ENCODE measurements around the gene TNRC18. TPM values are rescaled to one million over a fixed set of nuclear protein-coding genes. Genes with fewer than 3 reads are reported as not detected.

The TNRC18 gene
- total and polyA plus RNA-seq, 2 of the 8 experiments (the other 6 are each of a cell fraction or from before 2014, with no cell fraction given) = 1.7 to 8.6 TPM

DNA sequence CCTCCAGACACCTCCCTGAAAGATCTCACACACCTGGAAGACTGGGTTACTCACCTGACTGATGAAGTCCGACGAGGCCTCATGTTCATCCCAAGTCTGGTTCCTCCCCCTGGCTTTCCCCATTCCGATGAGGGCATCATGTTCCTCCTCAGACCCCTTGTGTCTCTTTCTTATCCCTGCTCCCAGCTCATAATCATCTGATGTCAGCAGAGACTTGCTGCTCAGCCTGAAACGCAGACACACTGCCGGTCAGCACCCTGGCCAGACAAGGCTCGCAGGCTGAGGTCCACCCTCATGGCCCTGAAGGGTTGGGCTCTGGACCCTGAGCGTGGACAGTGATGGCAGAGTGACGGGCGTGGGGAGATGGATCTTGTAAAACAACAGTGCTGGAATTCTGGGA is 64.3 kb downstream of the TNRC18 start:
- no peak overlapping the region for H2BK12ac ChIP-seq (ENCODE audit: low read depth, low read length)
- ChIA-PET POLR2A (ENCODE audit: partially characterized antibody) (interaction anchor here (0.9 to 1.9 kb wide), 2 partner anchors 48 to 165 kb away, joined by 3 to 6 read pairs; no protein-coding TSS in a partner anchor), CTCF (ENCODE audit: partially characterized antibody) (interaction anchor here (0.7 to 2.7 kb wide), 2 partner anchors 91 to 98 kb away, joined by 4 to 10 read pairs; no protein-coding TSS in a partner anchor)
- no peak overlapping the region for H2AK5ac ChIP-seq (ENCODE audit: low read depth, low read length)
- H3K4ac ChIP-seq (replicated peaks; ENCODE audit: insufficient read length, low read depth, low read length) = no peak overlapping the region
- H2BK120ac ChIP-seq (replicated peaks; ENCODE audit: low read depth, low read length) = no peak overlapping the region
- H2BK15ac ChIP-seq (ENCODE audit: low read length) = no peak overlapping the region
- no peaks in the 10 kb centered on the region for H3K79me2 ChIP-seq (ENCODE audit: control insufficient read depth in 1 of 2, insufficient read depth in 2 of 2, low read length in 2 of 2)
- H2AFZ ChIP-seq (ENCODE audit: low read length) = no peak overlapping the region
- H3K23ac ChIP-seq (ENCODE audit: insufficient read length) = no peak overlapping the region
- no peaks in the 10 kb centered on the region for H3K9me3 ChIP-seq (ENCODE audit: insufficient read depth in 2 of 2, low read depth in 1 of 2, low read length in 1 of 2)
- no peak overlapping the region for H3K4me2 ChIP-seq (ENCODE audit: insufficient read depth in 1 of 2, low read depth in 2 of 2, low read length in 2 of 2)
- no peak overlapping the region for H3K9ac ChIP-seq (replicated peaks in 1 of 4; ENCODE audit: extremely low read depth in 1 of 4, low read depth in 3 of 4, low read length in 3 of 4)
- TF ChIP-seq KDM5A (IDR thresholded peaks at IDR 0.05; ENCODE audit: low read length) (no peak), KDM1A (IDR thresholded peaks at IDR 0.05; ENCODE audit: borderline replicate concordance, low read length) (no peak), EGR1 (IDR thresholded peaks at IDR 0.05; ENCODE audit: borderline replicate concordance, low read depth, low read length) (no peak), NRF1 (IDR thresholded peaks at IDR 0.05; ENCODE audit: low read depth, low read length) (no peak), ASH2L (IDR thresholded peaks at IDR 0.05; ENCODE audit: low read length) (no peak), POU5F1 (IDR thresholded peaks at IDR 0.05; ENCODE audit: low read depth, low read length) (no peak), GTF2F1 (IDR thresholded peaks at IDR 0.05; ENCODE audit: borderline replicate concordance, low read depth, low read length) (no peak), CREB1 (IDR thresholded peaks at IDR 0.05) (no peak), TAF7 (optimal IDR thresholded peaks at IDR 0.05; ENCODE audit: borderline replicate concordance, low read depth, low read length) (no peak), SAP30 (IDR thresholded peaks at IDR 0.05; ENCODE audit: insufficient read depth, insufficient replicate concordance, low read length) (no peak), SP4 (IDR thresholded peaks at IDR 0.05; ENCODE audit: low read length) (no peak)
- TF ChIP-seq, protein P1, sequence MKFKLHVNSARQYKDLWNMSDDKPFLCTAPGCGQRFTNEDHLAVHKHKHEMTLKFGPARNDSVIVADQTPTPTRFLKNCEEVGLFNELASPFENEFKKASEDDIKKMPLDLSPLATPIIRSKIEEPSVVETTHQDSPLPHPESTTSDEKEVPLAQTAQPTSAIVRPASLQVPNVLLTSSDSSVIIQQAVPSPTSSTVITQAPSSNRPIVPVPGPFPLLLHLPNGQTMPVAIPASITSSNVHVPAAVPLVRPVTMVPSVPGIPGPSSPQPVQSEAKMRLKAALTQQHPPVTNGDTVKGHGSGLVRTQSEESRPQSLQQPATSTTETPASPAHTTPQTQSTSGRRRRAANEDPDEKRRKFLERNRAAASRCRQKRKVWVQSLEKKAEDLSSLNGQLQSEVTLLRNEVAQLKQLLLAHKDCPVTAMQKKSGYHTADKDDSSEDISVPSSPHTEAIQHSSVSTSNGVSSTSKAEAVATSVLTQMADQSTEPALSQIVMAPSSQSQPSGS (IDR thresholded peaks at IDR 0.05; ENCODE audit: low read length) = no peak
- DNase-seq (ENCODE audit: low read depth in 1 of 2, low spot score in 2 of 2) (no peak), FAIRE-seq (no peak)
- no peaks in the 10 kb centered on the region for H3K36me3 ChIP-seq (ENCODE audit: control insufficient read depth in 2 of 4, insufficient read depth in 4 of 4, low read length in 3 of 4)
- H3K18ac ChIP-seq (ENCODE audit: extremely low read depth, low read length) = no peak overlapping the region
- H3K79me1 ChIP-seq (ENCODE audit: low read depth, low read length) = no peaks in the 10 kb centered on the region; the same call in 1 of the 2 replicates
- peaks cover 0 to under 1% (median 0%) of the 10 kb centered on the region in 4 experiments; a peak in 2 of 7 replicates for H3K27me3 ChIP-seq (replicated peaks in 1 of 4; ENCODE audit: control insufficient read depth in 3 of 4, extremely low read depth in 1 of 4, insufficient read depth in 3 of 4, low read length in 3 of 4)
- no peak overlapping the region for H4K5ac ChIP-seq (ENCODE audit: insufficient read length, low read depth, low read length)
- no peak overlapping the region for H3K56ac ChIP-seq (replicated peaks; ENCODE audit: insufficient read length, low read depth, low read length)
- no peak overlapping the region for H4K91ac ChIP-seq (replicated peaks; ENCODE audit: insufficient read length, low read length)
- WGBS, 2 experiments (ENCODE audit: extremely low coverage in 1 of 2, insufficient coverage in 1 of 2, insufficient read length in 1 of 2, insufficient replicate concordance in 2 of 2, low coverage in 1 of 2, low lambda C conversion rate in 2 of 2, missing lambda C conversion rate in 1 of 2) = 89% methylated on average over 9 of the region's 9 CpGs; no CpG with 5 or more reads in 1 of the 2 experiments
- H2BK20ac ChIP-seq (ENCODE audit: low read length) = no peak overlapping the region
- H4K8ac ChIP-seq (ENCODE audit: extremely low read depth, insufficient read depth, low read length) = no peak overlapping the region
- no peak overlapping the region for H3K4me3 ChIP-seq (ENCODE audit: extremely low read depth in 1 of 4, insufficient read depth in 2 of 4, low read depth in 3 of 4, low read length in 4 of 4)
- no peak overlapping the region for H3K14ac ChIP-seq (ENCODE audit: insufficient read length)
- H4K20me1 ChIP-seq (replicated peaks in 1 of 2; ENCODE audit: control insufficient read depth in 1 of 2, insufficient read depth in 2 of 2, low read length in 2 of 2) = peaks cover 0 to 5% of the 10 kb centered on the region in 2 experiments
- no peak overlapping the region for H3K27ac ChIP-seq (ENCODE audit: low read depth, low read length)
- H2BK5ac ChIP-seq (ENCODE audit: low read depth, low read length) = no peak overlapping the region
- H3K23me2 ChIP-seq (ENCODE audit: low read depth, low read length) = no peaks in the 10 kb centered on the region
- H3K4me1 ChIP-seq (replicated peaks in 1 of 4; ENCODE audit: control insufficient read depth in 3 of 4, insufficient read depth in 4 of 4, low read length in 3 of 4) = peaks cover 0 to 6% (median under 1%) of the 10 kb centered on the region in 4 experiments; a peak in 5 of 7 replicates
